Stomach (tissue), 4 donors: ENCODE data around the gene B2M.
"Not testable (repeated sequence)": the region's sequence is repeated elsewhere in the genome, so short reads cannot be mapped to it uniquely, and the experiment has no call there.

Experiments
- POLR2A ChIP-seq, 4 donors: fragments of 450-650 bp; IDR thresholded peaks; one replicate each; pipeline ENCODE4 v1.6.1; 2016; ENCODE audit warnings: antibody characterized with exemption in 4 of 4, control low read depth in 2 of 4, mild to moderate bottlenecking in 1 of 4, moderate library complexity in 1 of 4
- TF ChIP-seq, protein P1 (sequence below), 7 experiments: fragments of 450-650 bp in 4 of 7; fragments of 200-600 bp in 3 of 7; sonication (generic) in 3 of 7; IDR thresholded peaks; one replicate each; pipeline ENCODE4 v1.5.1; 2016 to 2019; ENCODE audit warnings: antibody characterized with exemption in 7 of 7, control low read depth in 2 of 7, mild to moderate bottlenecking in 1 of 7

DNA sequence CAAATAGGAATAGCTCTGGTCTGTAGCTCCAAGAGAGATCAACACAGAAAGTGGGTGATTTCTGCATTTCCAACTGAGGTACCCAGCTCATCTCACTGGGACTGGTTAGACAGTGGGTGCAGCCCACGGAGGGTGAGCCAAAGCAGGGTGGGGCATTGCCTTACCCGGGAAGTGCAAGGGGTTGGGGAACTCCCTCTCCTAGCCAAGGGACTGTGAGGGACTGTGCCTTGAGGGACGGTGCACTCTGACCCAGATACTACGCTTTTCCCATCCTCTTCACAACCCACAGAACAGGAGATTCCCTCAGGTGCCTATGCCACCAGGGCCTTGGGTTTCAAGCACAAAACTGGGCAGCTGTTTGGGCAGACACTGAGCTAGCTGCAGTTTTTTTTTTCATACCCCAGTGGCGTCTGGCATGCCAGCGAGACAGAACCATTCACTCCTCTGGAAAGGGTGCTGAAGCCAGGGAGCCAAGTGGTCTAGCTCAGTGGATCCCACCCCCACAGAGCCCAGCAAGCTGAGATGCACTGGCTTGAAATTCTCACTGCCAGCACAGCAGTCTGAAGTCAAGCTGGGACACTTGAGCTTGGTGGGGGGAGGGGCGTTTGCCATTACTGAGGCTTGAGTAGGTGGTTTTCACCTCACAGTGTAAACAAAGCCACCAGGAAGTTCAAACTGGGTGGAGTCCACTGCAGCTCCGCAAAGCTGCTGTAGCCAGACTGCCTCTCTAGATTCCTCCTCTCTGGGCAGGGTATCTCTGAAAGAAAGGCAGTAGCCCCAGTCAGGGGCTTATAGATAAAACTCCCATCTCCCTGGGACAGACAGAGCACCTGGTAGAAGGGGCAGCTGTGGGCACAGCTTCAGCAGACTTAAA is 28.3 kb upstream of the B2M start:
- TF ChIP-seq, protein P1, sequence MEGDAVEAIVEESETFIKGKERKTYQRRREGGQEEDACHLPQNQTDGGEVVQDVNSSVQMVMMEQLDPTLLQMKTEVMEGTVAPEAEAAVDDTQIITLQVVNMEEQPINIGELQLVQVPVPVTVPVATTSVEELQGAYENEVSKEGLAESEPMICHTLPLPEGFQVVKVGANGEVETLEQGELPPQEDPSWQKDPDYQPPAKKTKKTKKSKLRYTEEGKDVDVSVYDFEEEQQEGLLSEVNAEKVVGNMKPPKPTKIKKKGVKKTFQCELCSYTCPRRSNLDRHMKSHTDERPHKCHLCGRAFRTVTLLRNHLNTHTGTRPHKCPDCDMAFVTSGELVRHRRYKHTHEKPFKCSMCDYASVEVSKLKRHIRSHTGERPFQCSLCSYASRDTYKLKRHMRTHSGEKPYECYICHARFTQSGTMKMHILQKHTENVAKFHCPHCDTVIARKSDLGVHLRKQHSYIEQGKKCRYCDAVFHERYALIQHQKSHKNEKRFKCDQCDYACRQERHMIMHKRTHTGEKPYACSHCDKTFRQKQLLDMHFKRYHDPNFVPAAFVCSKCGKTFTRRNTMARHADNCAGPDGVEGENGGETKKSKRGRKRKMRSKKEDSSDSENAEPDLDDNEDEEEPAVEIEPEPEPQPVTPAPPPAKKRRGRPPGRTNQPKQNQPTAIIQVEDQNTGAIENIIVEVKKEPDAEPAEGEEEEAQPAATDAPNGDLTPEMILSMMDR (IDR thresholded peaks at IDR 0.05), result not testable (repeated sequence)
- TF ChIP-seq POLR2A (IDR thresholded peaks at IDR 0.05), result not testable (repeated sequence)
